GM18858 (cell line): ENCODE results near the gene MGAM2.
"Not testable (repeated sequence)": the region's sequence is repeated elsewhere in the genome, so short reads cannot be mapped to it uniquely, and the experiment has no call there.

ENCODE experiments used
- ATAC-seq: cut with Tn5 transposase; IDR thresholded peaks from one replicate; pipeline ENCODE4 v1.9.1; 2021; ENCODE audit not compliant: unreplicated experiment

MGAM2 gene

DNA sequence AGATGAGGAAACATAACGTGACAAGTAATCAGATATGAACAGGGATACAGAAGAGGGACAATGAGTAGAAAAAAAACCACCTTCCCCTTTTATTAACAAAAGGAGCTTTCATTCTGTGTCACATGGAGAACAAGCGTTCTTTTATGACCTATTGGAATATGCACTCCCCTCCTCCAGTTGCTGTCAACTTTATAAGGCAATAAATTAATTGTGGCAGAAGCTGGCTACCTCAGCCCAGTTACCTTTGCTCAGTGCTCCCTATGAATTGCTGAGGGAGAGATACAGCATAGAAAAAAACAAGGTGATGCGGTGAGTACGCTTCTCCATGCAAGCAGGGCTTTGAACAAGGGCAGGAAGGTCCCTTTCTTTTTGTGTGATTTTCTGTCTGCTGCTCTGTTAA lies at the start of gene MGAM2:
Gene MGAM2, plus strand, starts transcription at position 220 of the 400 bp plus-strand sequence. CDS start 5,156 bp downstream, outside the sequence.
- no peak for ATAC-seq

DNA sequence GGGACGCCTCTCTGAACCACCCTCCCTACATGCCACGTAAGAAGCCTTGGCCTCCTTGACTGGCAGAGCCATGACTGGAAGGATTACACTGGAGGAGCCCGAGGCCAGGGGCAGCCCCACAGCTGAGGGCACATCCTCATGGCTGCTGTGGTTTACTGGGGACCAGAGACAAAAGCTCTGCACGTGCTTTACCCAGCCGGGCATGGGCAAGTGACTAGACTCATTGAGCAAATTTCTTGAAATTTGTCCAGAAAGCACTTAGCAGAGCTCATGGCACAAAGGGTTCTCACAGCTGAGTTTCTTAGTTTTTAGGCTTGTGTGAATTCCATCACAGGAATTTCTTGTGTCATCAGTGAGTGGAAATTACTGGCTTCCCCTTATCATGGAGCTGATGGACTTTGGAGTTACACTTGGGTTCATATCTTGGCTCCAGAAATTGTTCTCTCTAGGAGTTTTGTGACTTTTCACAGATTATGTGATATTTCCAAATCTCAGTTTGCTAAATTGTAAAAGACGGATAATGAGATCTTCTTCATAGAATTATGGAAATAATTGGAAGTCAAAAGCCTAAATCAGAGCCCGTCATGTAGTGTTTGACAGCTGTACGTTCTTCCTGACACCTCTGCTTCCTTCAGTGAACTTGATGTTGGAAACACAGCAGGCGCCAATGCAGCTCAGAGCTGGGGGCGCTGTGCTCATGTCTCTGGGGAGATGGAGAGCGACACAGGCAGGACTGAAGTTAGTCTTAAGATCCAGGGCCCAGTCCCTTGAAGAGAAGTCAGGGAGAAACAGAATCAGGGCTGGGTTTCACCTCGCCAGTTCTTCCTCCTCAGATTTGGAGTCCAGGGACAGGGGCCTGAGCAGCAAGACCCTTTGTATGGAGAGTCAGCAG lies 47.7 kb upstream of the MGAM2 start:
- no peak for ATAC-seq

DNA sequence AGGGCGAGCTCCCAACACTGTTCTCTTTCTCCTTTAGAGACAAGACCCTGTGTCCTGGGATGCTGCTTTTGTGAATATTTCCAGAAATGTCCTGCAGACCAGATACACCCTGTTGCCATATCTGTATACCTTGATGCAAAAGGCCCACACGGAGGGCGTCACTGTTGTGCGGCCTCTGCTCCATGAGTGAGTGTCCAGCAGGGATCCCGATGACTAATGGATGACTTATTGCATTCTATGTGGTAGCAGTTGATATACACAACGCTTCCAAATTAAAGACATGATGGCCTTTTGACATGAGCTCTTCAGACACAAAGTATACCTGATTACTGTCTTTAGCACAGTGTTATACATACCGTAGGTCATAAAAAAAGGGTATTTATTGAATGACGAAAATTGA lies 45.0 kb upstream of the MGAM2 start:
- no peak for ATAC-seq

DNA sequence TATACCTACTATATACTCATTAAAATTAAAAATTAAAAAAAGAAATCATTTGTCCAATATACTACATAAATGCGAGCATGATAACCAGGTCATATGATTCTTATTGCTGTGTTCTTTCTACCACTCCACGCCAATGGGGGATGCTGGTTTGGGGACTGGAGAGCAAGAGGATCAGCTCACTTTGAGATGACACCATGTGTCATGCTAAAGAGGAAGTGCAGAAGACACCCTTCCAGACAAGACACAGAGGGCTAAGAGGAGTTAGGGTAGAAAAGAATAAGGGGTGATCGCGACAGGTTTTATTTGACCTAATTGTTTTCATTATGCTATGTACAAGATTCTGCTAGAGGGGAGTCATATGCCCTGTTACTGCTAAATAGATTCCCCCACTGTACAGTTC lies 33.8 kb upstream of the MGAM2 start:
- no peak for ATAC-seq

DNA sequence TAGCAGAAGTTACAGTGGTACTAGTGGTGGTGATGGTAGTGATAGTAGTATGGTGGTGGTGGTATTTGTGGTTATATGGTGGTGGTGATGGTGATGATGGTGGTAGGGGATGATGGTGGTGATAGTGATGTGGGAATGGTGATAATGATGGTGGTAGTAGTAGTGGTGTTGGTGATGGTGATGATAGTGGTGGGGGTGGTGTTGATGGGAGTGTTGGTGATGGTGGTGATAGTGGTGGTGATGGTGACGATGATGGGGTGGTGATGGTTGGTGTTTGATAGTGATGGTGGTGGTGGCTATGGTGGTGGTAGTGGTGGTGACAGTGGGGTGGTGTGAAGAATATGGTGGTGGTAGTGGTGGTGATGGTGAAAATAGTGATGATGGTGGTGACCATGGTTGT lies 27.9 kb upstream of the MGAM2 start:
- ATAC-seq = no peak

DNA sequence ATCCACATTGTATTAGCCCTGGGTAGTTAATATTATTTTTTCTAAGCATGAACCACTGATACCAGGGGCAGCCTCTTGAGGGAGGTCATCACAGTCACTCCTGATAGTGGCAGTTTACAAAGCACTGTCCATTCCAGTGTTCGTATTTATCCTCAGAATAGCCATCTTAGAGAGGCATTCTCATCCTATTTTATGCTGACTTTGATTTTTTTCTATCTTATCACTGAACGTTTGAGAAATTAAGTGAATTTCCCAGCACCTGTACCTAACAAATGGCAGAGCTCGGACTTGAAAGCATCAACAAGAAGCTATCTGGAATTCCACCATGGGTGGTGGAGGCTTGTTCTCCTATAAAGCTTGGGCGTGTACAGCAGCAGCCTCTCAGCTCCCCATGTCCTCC lies 26.1 kb upstream of the MGAM2 start:
- ATAC-seq = no peak

DNA sequence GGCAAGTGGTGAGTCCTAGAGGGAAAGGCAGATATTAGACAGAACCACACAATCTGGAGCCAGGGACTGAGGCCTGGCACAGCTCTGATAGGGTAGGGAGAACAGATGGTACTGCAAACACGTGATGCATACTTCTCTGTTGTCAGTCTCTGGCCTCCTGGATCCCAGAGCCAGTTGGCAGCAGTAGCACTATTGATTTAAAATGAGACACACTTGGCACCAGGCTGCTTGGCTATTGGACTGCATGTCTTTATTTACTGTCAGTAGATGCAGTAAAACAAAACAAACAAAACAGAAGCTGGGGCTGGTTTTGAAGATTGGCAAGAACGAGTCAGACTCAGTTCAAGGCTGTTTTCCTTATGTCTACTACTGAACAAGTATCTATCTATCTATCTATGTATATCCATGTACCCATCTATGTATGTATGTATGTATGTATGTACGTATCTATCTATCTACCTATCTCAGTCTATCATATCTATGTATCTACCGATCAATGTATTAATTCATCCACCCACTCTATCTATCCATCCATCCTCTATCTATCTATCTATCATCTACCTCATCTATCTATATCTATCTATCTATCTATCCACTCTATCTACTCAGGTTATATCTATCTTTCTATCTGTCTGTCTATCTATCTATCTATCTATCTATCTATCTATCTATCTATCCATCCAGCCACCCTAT lies 23.4 kb upstream of the MGAM2 start:
- no peak for ATAC-seq

DNA sequence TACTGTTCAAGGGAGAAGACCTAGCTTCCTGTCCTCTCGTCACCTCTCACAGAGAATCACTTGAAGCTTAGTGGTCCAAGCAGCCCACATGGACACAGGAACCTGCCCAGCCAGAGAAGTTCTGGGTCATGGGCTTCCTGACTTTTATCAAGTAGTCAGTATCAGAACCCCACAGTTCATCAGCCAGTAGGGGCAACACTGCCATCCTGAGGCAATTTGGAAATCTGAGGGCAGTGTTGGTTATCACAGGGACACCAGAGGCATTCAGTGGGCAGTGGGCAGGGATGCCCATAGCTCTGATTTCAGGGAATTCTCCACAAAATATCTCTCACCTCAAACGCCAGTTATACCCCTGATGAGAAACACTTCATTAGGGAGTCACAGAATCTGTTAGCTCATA lies 22.5 kb upstream of the MGAM2 start:
- ATAC-seq = no peak

DNA sequence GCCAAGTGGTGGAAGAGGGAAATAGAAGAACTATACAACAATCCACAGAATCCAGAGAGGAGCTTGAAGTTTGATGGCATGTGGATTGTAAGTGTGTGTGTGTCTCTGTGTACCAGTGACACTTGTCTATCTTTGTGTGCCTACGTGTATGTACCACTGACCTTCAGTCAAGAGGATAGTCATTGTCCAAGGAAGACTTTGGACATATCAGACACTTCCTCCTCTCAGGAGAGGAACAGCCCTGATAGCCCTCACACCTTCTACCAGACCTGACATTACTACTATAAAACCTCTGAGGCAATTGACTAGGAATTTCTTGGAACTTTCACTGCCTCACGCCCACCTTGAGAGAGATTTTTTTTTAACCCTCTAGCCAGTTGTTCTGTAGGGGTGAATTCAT lies 19.6 kb upstream of the MGAM2 start:
- ATAC-seq = no peak

DNA sequence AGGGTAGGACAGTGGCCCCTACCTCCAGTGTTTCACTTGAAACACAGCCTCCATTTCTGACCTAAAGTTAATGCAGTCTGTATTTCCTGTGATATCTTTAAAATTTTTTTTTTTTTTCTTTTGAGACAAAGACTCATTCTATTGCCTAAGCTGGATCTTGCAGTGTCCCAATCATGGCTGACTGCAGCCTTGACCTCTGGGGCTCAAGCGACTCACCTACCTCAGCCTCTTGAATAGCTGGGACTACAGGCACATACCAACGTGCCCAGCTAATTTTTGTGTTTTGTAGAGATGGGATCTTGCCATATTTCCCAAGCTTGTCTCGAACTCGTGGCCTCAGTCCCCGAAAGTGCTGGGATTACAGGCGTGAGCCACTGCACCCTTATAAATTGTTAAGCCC lies 16.7 kb upstream of the MGAM2 start:
- ATAC-seq = no peak

DNA sequence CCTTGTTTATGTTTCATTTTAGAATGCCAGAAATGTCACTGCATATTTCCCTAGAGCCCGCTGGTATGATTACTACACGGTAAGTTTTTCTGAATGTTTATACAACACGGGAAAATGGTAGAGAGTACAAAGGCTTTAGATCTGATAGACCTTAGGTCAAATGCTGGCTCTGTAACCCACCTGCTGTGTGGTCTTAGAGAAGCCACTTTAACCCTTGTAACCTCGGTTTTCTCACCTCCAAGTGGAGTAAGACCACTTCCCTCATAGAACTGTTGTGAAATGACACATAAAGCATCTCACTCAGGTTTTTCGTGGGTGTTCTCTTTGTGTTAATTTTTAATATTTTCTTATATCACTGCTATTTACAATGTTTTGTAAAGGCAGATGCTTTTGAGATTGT lies 13.9 kb upstream of the MGAM2 start:
- ATAC-seq = no peak

DNA sequence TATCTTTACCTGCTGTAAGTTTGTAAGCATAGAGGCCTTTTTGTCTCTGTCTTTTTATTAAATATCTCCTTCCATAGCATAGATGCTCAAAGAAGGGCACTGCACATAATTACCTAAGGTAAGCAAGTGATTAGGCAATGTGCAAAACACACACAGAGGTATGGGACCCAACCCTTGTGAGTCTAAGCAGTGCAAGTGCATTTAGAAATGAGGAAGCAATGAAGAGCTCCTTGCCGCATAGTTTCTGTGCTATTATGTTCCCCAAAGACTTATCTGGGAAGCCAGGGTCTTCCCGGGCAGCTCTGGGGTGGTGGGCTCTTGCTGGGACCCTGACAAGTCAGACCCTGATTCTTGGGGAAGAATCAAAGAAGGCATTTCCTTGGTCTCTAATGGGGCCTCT lies 13.5 kb upstream of the MGAM2 start:
- ATAC-seq = no peak

DNA sequence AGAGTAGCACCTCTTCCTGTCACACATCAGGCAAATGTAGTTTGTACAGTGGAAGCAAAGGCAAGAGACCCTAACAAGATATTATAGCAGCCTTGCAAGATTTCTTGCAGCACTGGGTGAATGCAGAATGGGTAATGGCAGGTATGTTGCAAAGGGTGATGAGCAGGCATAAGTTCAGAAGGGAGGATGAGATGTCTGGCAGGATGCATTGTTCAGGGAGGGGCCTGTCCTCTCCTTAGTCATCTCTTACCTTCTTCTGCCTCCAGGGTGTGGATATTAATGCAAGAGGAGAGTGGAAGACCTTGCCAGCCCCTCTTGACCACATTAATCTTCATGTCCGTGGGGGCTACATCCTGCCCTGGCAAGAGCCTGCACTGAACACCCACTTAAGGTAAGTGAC lies 12.2 kb upstream of the MGAM2 start:
- not testable (repeated sequence) for ATAC-seq

DNA sequence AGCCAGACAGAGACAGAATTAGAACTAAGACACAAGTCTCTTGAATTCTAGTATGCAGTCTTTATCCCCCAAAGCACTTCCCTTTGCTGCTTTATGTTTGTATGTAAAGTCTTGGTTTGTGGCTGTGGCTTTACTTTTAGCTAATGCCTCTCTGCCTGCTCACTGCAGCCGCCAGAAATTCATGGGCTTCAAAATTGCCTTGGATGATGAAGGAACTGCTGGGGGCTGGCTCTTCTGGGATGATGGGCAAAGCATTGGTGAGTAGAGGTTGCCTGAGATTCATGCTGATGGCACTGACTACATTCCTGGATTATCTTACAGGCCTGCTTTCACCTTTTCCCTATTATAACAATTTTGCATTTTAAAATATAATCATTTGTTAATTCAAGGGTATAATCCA lies 10.9 kb upstream of the MGAM2 start:
- no peak for ATAC-seq

DNA sequence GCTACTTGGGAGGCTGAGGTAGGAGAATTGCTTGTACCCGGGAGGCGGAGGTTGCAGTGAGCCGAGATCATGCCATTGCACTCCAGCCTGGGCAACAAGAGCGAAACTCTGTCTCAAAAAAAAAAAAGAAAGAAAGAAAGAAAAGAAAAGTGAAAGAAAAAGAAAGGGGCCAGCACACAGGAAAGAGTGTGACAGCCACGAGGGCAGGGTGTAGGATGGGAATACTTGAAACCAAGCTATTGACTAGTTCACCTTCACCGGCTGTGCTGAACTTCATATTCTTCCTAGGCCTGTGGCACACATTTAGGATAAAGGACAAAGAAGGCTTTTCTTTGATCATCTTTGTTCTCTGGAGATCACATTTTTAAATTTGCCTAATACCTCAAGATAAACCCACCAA lies 9.7 kb upstream of the MGAM2 start:
- ATAC-seq = not testable (repeated sequence)

DNA sequence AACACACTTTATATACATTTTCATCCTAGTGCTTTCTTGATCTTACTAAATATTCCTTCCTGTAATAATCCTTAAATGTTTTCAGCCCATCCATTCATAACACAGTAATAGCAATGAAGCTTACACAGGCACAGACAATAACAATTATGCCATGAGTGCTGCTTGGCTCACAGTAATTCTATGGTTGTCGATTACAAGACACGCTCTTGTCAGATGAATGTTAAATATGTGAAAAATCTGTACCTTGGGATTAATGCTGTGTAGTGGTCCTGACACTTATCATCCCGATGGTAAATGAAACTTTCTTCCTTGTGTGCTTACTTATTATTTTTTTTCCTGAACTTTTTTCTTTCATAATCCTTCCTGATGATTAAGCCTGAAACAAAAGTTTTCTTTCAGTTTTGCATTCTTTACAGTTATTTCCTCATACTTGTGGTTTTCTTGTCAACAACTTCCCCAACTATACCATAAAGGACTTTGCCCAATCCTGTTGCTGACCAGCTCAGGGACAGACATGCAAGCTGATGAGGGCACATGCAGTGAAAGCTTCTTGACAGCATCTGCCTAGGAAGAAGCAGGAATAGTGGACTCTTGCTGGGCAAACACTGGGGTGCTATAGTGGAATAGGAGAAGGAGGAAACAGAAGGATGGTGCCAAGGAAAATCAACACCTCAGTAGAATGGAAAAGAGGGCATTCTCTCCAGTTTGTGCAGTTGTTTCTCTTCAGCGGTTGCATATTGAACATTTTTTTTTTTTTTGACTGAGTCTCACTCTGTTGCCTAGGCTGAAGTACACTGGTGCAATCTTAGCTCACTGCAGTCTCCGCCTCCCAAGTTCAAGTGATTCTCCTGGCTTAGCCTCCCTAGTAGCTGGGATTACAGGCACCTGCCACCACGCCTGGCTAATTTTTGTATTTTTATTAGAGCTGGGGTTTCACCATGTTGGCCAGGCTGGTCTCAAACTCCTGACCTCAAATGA lies 6.7 kb upstream of the MGAM2 start:
- ATAC-seq = no peak

DNA sequence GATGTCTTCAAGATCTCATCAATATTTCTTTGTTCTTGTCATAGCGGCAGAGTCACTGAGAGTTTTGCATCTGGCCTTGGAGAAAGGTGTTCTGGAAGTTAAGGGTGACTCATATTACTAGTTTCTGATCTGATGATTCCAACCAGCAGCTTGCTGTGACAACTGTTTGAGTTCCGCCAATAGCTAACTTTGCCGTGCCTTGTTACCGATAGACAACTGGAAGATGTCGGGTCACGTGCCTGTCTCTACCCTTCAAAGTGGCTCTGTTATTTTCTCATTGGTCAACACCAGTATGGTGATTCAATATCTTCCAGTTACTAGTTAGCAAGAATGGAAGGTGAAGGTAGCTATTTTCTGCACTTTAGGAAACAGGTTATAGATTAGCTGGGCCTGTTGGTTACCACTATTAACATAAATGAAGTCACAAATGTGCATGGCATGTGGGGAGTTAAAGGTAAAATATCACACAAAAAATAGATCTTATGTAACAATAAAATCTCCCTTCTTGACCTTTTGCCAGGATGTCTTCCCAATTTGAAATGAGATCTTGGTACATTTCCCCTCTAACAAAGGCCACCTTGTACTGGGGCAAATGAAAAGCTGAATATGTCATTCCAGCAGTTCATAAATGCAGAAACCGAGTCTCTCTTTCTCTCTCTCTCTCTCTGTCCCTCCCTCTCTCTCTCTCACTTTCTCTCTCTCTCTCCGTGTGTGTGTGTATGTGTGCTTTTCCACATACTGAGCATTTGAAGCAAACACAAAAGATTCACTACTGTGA lies 2.6 kb upstream of the MGAM2 start:
- ATAC-seq = no peak

DNA sequence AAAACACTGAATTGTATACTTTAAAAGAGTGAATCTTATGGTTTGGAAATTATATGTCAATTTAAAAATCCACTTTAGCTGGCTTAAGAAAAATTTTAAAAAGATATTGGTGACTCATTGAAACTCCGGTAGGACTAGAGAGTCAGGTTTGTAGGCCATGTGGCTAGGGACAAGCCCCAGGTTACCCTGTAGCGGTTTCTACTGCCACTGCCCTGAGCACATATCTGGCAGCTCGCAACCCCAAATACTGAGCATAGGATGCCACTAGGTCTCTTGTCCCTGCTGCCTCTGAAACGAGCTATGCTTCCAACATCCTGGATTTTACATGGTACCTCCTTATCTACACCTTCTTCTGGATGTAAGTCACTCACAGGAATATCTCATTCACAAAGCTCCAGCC lies 1.4 kb upstream of the MGAM2 start:
- no peak for ATAC-seq

DNA sequence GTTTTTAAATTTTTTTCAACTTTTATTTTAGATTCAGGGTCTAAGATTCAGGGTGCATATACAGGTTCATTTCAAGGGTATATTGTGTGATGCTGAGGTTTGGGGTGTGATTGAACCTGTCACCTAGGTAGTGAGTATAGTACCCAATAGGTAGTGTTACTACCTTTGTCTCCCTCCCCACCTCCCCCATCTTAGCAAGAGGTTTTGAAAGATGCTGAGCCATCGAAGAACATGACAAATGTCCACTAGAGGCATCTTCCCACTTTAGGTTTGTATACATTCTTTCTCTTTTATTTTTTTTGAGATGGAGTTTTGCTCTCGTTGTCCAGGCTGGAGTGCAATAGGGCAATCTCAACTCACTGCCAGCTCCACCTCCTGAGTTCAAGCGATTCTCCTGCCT lies 880 bp upstream of the MGAM2 start:
- no peak for ATAC-seq

DNA sequence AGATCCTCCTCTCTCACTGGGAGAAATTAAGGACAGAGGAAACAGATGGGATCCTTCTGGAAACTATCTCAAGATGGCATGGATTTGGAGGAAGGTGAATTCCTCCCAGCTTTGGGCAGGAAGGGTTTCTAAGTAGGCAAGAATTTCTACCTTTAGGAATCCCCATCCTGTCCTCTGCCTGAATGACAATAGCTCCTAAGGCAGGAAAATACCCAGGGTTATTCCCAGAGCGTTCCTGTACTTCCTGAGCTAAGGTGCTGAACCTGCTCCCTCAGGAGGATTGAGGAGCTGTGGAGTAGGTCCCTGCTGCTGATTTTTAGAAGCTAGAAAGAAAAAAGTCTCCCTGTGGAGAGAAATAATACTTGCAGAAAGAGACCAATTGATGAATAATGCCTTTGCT lies 568 bp downstream of the MGAM2 start:
- ATAC-seq = no peak

DNA sequence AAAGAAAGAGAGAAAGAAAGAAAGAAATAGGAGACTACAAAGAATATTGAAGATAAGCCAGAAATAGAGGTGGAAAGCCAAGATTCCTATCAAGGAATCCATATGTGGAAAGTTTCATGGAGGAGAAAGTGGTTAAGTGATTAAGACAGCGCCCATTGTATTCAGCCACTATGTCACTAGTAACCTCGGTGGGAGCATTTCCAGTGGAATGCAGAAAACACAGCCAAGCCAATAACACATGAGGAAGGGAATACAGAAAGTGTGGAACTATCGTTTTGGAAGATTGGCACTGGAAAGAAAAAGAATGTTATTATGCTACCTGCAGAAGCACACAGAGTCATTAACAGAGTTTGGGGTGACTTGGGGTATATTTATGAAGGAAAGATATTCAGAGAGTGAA lies 2.7 kb downstream of the MGAM2 start:
- no peak for ATAC-seq
